ENCODE measurements around the gene XRCC4. TPM values are rescaled to one million over a fixed set of nuclear protein-coding genes. Genes with fewer than 3 reads are reported as not detected.
A peak's percentile ranks its signal among the peaks of the same experiment; 100 is the strongest.

The XRCC4 gene
- polyA plus RNA-seq, 5 donors, result 6.3 to 11.3 (median 8.2) TPM

DNA sequence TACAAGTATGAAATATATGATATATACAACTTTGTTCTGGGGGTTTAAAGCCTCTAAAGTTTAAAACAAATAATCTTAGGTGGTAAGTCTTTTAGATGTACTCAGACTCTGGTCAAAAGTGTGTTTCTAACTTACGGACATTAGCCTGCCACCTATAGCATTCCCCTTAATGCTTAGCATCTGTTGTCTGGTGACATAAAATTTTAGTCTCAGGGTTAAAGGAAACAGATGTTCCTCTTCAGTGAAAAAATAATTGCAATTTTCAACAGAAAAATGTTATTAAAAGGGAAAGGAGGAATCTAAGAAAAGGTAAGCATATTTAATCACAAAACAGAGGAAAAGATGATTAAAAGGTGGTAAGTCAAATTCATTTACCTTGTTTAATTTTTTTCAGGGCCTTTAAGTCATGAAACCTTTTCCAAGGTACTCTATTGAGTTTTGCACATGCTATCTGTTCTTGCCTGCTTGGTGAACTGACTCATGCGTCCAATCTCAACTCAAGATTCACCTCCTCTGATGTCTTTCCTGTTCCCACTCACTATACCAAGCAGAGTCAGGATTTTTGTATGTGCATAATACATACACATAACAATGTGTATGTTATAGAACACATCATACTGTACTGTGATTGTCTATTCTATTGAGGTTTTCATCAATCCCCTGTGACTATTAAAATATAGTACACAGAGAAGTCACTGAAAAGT is 8.1 kb upstream of the XRCC4 start:
- no peak for DNase-seq

DNA sequence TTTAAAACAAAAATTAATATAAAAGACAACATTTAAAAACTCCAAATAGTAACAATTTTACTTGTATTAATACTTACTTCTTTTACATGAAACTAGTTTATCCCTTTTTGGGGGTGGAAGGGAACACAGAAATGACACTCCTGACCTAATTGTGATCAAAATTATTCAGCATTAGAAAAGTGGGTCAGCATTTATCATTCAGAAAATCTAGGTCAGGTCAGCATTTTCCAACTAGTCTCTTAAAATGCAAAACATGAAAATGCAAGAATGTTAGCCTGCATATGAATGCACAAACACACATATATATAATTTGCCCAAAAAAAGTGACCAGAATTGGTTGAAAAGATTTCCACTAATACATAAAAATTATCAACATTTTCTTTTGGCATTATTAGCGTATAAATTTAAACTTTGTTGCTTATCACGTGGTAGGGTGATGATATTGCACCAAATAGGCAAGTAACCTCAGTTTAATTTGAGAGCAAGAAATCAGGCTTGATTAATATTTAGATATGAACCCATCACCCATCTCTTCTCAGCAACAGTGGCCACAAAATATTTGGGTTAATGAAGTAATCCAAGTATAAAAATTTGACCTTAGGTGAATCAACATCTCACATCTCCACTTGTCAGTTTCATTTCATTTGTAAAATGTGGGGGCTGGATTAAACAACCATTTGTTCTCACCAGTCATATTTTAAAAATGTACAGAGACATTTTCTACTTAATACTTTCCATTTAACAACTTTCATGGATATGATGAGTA is 5.9 kb upstream of the XRCC4 start:
- no peak for DNase-seq

DNA sequence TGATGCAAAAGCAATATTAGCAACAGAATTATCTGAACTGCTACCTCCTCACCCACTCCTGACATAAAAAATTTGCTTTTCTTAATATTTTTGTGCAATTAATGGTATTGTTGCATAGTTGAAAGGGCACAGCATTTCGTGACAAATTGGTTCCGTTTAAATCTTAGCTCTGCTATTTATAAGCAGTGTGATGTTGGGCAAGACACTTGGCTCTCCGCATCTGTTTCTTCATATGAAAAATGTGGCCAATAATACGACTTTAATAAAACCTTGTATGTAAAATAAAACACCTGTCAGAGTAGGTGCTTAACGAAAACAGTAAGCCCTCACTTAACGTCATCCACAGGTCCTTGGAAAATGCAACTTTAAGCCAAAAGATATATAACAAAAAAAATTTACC is 4.4 kb upstream of the XRCC4 start:
- DNase-seq, result peak in 1 of 2 donors; percentile 50

DNA sequence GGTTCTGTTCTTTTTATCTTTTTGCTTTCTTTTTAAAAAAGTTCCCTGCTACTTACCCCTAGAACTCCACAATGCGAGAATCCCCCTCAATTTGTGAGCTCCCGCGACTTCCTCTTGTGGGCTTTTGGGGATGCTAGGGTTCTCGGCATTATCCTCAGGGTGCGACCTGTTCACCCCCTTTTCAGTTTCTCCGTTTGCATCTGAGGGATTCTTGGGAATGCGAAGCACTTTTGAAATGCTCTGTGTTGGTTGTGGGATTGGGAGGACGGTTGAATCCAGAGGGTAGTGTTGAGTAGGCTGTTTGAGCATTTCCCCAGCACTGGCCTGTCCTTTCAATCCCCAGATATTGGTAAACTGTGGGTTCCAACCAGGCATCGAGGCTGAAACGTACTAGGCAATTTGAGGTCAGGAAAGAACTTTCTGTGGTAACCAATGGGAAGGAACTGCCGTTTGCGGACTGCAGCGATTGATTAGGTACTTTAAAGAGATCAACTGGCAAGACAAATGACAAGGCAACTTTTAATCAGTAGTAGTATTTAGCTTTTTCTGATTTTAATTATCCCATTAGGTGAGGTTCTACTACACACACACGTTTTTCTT is 415 bp downstream of the XRCC4 start:
- no peak for DNase-seq

DNA sequence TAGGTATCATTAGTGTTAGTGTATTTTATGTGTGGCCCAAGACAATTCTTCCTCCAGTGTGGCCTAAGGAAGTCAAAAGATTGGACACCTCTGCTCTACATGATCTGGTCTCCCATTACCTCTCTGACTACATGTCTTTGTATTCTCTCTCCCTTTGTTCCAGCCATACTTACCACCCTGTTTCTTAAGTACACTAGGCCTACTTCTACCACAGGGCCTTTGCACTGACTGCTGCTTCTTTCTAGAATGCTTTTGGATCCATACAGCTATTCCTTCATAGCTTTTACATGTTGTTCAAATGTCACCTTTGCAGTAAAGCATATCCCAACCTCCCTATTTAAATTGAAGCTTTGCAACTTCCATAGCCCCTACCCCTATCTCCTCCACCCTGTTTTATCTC is 5.4 kb downstream of the XRCC4 start:
- DNase-seq, result no peak

DNA sequence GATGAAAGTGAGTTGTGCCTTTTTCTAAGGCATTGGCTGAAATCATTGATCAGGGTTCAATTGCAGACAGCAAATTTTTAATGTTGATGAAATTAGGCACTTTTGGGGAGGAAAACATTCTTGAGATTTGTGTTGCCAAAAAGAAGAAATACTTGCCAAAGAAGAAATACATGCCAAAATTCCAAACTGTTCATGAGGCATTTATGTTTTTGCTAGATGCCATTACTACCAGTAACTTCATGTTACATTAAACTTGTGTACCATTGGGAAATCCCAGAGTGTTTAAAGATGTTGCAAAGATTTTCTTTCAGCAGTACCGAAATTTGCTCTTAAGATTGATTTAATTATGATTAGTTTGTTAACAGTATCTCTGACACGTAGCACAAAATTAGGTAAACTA is 7.0 kb downstream of the XRCC4 start:
- DNase-seq, result no peak

DNA sequence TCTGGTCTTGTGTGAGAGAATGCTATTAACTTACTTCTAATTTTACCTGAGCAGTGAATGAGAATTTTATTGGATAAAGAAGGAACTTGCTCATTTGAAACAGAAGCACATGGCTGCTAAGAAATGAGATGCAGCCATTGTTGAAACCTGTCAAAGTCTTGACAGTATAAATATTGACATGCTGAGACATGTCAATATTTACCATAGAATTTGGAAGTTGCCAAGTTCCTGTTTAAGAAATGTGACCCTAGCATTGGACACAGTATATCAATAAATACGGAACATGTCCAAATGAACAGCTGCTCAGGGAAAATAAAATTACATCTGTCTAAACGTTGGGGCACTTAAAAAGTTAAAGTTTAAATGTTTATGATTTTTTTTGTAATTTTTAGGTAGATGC is 7.8 kb downstream of the XRCC4 start:
- no peak for DNase-seq

DNA sequence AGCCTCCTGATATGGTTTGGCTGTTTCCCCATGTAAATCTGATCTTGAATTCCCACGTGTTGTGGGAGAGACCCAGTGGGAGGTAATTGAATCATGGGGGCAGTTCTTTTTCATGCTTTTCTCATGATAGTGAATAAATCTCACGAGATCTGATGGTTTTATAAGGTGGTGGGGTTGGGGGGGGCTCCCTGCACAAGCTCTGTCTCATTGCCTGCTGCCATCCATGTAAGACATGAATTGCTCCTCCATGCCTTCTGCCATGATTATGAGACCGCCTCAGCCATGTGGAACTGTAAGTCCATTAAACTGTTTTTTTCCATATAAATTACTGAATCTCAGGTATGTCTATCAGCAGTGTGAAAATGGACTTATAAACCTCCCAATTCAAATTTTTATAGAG is 12.8 kb downstream of the XRCC4 start:
- no peak for DNase-seq

DNA sequence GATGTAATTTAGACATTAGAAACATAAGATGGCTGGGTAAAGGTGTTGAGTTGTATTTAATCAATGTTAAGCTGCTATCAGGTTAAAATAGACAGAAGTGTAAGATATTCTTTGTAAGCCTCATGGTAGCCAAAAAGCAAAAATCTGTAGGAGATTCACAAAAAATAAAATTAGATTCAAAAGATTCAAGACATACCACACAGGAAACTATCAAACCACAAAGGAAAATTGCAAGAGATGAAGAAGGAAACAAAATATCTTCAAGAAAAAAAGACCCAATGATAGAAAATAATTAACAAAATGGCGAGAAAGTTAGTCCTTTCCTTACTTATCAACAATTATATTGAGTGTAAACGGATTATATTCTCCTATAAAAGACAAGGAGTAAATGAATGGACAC is 15.3 kb downstream of the XRCC4 start:
- no peak for DNase-seq

DNA sequence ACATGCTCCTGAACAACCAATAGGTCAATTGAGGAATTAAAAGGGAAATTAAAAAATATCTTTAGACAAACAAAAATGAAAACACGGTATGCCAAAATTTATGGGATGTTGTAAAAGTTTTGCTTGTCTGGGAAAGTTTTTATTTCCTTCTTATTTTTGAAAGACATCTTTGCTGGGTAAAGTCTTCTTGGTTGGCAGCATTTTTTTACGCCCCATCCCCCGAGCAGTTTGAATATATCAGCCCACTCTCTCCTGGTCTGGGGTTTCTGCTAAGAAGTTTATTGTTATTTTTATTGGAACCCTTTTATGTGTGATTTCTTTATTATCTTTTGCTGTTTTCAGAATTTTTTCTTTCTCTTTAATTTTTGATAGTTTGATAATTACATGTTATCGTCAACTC is 16.3 kb downstream of the XRCC4 start:
- no peak for DNase-seq

DNA sequence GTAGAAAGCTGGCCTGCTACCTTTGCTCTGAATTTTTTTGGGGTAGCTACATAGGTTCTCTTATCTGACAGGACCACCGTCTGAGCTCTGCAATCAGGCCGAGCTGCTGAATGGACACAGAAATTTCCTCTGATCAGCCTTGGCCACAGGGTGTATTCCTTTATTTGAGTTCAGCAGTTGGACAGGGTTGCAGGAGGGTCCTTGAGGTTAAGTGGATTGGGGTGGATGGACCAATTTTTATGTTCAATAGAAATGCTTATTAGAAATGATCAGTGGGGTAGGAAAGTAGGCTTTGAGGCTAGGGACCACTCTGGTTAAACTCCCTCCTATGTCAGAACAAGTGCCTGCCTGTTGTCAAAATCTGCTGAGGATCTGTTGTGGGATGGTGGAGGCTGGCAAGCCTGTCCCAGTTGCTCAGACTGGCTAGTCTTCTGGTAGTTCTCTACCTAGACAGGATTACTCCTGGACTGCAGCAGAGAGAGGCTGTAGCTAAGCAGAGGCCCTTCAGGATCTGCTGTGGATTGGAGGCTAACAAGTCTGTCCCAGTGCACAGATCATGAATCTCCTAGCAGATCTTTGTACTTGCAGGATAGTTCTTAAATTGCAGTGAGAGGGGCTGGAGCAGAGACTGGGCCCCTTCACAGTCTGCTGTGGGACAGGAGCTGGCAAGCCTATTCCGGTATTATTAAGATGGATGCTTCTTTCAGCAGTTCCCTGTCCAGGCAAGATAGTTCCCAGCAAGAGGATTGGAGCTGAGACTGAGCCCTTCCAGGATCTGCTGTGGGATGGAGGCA is 18.0 kb downstream of the XRCC4 start:
- no peak for DNase-seq

DNA sequence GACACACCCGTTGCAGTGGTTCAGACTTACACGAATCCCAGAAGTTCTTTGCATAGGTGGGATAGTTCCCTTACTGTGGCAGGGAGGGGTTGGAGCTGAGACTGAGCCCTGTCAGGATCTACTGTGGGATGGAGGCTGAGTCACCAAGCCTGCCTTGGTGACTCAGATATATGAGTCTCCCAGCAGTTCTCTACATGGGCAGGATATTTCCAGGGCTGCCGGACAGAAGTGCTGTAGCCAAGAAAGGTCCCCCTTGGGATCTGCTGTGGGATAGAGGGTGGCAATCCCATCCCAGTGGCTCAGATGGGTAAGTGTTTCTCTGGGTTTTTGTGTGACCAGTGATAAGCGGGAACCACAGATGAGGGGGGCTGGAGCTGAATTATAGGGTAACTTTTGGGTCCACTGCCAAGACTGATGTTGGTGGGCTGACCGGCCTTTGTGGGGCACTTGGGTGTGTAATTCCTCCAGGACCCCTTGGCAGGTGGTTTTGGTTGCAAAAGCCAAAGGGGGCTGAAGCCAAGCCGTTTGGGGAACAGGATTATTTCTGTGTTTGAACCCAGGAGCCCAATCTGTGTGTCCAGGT is 18.7 kb downstream of the XRCC4 start:
- no peak for DNase-seq

DNA sequence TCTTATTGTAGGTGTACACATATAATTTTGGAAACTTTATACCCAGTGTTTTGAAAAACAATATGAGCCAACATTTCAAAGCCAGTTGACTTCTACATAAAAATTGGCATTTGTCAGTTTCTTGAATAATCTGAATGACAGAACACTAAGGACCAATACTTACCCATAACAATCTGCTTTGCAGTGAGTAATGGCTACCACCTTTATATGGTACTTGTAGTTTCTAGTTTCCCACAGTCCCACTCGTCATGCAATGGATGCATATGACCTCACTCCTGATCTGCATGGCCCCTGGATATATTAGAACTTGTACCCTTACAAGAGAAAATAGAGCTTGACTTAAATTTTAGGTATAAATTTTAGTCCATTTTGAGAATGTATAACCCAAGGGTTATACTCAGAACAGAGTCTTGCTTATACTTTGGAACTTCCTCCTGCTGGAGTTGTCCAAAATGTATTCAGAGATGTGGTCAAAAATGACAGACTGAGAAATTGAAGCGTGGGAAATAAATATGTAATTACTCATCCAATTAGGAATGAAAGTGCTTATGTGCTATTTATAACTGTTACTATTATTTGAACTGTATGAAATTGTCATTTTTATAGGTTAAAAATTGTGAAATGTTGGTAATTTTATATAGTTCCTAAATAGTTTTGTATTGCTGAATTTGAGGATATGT is 19.5 kb downstream of the XRCC4 start:
- DNase-seq, result no peak

DNA sequence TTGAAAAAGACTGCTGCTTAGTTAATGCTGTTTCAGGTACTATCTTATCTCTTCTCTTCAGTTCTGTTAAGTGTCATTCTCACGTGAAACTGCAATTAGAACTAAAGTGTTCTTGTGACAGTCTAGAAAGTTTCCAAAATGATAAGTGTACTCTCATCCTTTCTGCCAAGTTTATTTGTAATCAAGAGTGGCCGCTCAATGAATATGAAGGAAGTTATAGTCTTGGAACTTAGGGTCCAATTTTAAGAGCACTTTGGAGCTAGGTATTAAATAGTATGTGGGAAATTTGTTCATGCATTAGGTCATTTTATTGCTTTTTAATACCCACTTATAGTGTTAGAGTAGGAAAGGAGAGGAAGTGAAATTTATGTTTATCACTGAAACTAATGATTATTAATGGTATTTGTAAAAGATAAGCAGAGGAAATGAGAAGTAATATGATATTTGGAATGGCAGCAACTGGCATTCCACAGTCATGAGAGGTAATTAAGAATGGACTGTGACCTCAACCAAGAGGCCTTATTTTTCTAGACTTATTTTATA is 20.4 kb downstream of the XRCC4 start:
- DNase-seq, result no peak

DNA sequence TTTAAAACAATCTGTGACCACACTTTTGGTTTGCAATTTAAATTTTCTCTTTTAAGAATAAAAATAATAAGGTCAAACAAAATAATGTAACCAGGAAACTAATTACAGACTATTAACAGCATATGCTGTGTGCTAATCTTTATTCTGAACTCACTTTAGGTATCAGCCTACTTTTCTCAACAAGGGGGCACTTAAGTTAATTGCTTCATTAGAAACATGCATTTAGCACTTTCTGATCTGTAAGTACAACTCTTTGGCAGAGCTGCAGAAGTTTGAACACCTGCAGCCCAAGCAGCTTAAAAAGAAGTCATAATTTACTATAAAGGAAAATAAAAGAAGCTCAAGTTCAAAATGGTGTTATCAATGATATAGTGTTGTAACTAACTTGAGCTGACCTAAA is 21.7 kb downstream of the XRCC4 start:
- DNase-seq, result no peak

DNA sequence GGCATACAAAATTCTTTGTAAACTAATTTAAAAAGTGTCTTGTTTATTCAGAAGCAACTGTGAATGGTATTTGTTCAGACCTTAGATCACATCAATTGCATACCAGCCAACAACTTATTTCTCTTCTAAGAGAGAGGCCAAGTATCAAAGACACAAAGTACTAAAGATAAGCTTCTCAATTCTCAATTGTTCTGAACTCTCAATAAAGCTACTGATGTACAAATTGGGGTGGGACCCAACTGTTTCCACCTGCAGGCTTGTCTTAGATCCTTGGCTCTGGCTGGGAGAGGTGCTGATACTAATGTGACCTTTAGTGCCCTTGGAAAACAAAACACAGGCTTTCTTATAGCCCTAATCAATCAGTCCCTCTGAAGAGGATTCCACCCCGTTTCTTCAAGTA is 22.1 kb downstream of the XRCC4 start:
- no peak for DNase-seq

DNA sequence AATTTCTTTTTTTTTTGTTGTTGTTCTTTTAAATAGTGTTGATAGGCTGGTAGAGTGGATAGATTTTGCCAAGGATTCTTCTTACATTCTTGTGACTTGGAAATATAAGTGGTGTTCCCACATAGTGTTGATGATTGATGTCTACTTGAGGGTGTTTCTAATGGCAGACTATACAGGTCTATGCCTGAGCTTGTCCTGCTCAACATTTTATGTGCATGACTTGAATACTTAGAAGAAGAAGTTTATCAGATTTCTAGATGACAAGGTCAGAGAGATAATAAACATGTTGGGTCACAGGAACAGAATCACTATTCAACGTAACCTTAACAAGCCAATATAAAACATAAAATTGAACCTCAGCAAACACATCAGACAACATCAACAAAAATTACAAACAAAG is 24.2 kb downstream of the XRCC4 start:
- DNase-seq, result no peak

DNA sequence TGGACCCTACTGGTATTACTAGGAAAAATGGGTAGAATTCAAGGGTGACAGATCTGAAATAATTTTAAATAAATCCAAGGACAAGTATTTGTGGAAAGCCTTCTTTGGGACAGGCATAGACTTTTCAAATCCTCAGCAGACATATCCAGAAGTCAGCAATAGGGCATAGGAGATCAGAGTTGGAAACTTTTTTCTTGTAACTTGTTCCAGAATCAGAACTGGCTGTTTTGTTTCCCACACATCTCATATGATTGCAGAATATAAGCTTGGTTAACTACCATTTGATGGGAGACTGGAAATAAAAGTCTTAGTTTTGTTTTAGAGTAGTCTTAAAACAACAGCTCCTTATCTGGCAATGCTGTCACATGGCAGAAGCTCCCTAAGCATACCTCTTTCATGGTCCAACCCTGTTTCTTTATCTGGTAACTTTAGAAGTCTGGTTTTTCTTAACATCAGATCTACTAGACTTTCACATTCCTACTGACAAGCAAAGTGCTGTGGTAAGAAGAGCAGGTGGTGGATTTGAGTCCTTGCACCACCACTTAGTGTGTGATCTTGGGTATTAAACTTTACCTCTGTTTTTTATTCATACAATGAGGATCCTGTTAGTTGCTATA is 25.1 kb downstream of the XRCC4 start:
- DNase-seq, result no peak

DNA sequence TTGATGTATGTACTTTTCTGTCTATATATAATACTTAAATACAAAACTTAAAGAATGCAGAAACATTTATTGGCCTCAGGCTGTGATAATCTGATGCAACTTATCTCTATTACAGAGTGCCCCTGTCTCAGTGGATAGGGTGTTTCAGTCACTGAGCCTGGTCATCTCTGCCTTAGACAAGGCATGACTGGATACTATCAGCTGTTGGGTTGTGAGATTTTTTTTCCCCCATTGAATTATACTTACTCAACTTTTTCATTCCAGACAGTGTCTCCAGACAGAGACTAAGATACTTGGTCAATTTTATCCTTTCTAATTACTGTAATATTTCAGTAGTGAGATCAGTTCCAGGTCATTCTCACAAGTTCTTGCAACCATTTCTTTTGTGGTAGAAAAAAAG is 26.7 kb downstream of the XRCC4 start:
- no peak for DNase-seq

DNA sequence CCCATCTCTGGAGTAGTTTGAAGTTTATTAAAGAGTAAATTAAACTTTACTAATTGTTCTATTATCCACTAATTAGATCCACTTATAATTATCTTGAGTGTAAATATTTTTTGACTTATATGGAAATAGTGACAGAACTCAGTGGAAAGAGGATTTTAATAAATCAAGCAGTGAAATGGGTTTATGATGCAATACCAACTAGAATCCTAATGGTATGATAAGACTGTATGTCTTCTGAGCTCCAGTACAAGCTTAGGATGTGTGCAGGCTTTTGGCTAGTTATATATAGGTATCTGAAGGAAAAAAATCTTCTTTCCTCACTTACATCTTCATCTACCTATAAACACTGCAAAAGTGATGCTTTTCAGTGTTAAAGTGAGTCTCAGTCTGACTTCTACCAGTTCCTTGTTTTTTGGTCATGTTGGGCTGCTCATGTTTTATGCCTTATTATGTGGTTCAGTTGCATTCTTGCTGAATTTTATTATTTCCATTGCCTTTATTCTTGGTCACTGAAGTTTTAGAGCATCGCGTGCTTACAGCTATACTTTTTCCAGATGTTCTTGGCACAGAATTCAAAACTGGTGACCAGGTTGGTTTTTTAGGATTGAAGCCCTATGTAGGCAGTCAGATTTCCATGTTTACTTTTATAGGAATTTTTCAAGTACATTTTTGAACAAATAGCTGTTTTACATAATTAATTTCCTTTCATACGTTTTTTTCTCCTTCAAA is 30.5 kb downstream of the XRCC4 start:
- no peak for DNase-seq

All from right lung (tissue), 5 donors.